ENCODE results near the gene ZNF276.

DNA sequence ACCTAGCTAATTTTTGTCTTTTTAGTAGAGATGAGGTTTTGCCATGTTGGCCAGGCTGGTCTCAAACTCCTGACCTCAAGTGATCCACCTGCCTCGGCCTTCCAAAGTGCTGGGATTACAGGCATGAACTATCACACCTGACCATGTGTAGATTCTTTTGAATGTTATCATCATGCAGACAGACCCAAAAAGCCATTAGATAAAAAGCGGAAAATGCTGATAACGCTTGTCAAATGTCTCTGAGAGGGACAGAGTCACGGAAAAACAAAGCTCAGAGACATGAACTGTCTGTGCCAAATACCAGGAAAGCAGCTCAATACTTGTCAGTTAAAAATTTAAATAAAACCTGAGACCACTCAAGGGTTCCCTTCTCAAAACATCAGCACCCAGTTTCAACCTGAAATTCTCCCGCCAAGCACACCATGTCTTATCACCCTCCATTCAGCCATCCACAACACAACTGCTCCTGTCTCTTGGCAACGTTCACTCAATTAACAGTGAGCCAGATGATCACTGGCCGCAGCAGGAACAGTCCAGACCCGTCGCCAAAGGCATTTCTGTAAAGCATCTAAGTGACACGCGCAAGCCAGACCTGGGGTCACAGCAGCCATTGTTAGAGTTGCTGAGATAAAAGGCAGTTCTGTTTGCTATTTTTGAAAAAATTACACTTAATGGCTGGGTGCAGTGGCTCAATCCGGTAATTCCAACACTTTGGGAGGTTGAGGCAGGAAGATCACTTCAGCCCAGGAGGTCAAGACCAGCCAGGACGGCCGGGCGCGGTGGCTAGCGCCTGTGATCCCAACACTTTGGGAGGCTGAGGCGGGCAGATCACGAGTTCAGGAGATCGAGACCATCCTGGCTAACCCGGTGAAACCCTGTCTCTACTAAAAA lies 65.4 kb downstream of the ZNF276 start:
- TF ChIP-seq CTCF (IDR thresholded peaks at IDR 0.05; ENCODE audit: low read length), result no peak
- no peak for TF ChIP-seq EZH2 (IDR thresholded peaks at IDR 0.05; ENCODE audit: borderline replicate concordance, low read length)

All from OCI-LY1 (cell line).